GM23338 (cell line): Measurements from ENCODE around the gene NDFIP1. TPM values are rescaled to one million over a fixed set of nuclear protein-coding genes. Genes with fewer than 3 reads are reported as not detected.

Experiments used
- ATAC-seq: fragments of 200-7000 bp; cut with Tn5 transposase; 3 replicates; pipeline ENCODE4 v1.9.1; 2020
- DNase-seq: peaks from one replicate; pipeline ENCODE4 v3.0.0-alpha.2; 2015; ENCODE audit warnings: low spot score
- H2AFZ ChIP-seq: fragments of 200-600 bp; sonication (generic); 2 replicates; pipeline ENCODE4 v1.8.0; 2016; ENCODE audit warnings: antibody characterized with exemption, mild to moderate bottlenecking, moderate library complexity
- H3F3A ChIP-seq: fragments of 200-600 bp; sonication (generic); replicated peaks from 2 replicates; pipeline ENCODE4 v1.8.0; 2017; ENCODE audit warnings: antibody characterized with exemption, mixed run types, low read depth
- H3K27ac ChIP-seq: fragments of 200-600 bp; sonication (generic); 2 replicates; pipeline ENCODE4 v1.6.1; 2016; ENCODE audit warnings: low read depth
- H3K27me3 ChIP-seq: fragments of 200-600 bp; sonication (generic); 2 replicates; pipeline ENCODE4 v1.8.0; 2016; ENCODE audit warnings: mild to moderate bottlenecking, mixed run types, moderate library complexity; ENCODE audit not compliant: insufficient read depth
- H3K36me3 ChIP-seq: fragments of 200-600 bp; sonication (generic); 2 replicates; pipeline ENCODE4 v1.8.0; 2016; ENCODE audit warnings: mild to moderate bottlenecking; ENCODE audit not compliant: insufficient read depth
- H3K4me1 ChIP-seq: fragments of 200-600 bp; sonication (generic); 2 replicates; pipeline ENCODE4 v1.8.0; 2016; ENCODE audit warnings: mild to moderate bottlenecking, moderate library complexity; ENCODE audit not compliant: insufficient read depth
- H3K4me2 ChIP-seq: fragments of 200-600 bp; sonication (generic); 2 replicates; pipeline ENCODE4 v1.7.1; 2017; ENCODE audit warnings: mixed run types
- H3K4me3 ChIP-seq: fragments of 200-600 bp; sonication (generic); 2 replicates; pipeline ENCODE4 v1.6.1; 2016; ENCODE audit warnings: mixed run types
- H3K79me2 ChIP-seq: fragments of 200-600 bp; sonication (generic); replicated peaks from 2 replicates; pipeline ENCODE4 v1.8.0; 2017; ENCODE audit warnings: mild to moderate bottlenecking; ENCODE audit not compliant: insufficient read depth
- H3K9me2 ChIP-seq: fragments of 200-600 bp; sonication (generic); 2 replicates; pipeline ENCODE4 v1.8.0; 2017; ENCODE audit not compliant: insufficient read depth
- H4K20me1 ChIP-seq: fragments of 200-600 bp; sonication (generic); replicated peaks from 2 replicates; pipeline ENCODE4 v1.8.0; 2017; ENCODE audit warnings: mild to moderate bottlenecking; ENCODE audit not compliant: insufficient read depth
- H3K27ac Mint-ChIP-seq: 2 replicates; pipeline ENCODE4 v1.8.0; 2020; ENCODE audit warnings: inconsistent platforms, mild to moderate bottlenecking, moderate library complexity, mixed read lengths
- H3K27me3 Mint-ChIP-seq: 3 replicates; pipeline ENCODE4 v1.8.0; 2022; ENCODE audit warnings: low read depth, mild to moderate bottlenecking, moderate library complexity, mixed read lengths, inconsistent platforms; ENCODE audit not compliant: insufficient read depth, poor library complexity
- H3K36me3 Mint-ChIP-seq: 3 replicates; pipeline ENCODE4 v1.8.0; 2021; ENCODE audit warnings: low read depth, mild to moderate bottlenecking, inconsistent platforms, moderate library complexity, mixed read lengths
- H3K4me1 Mint-ChIP-seq: 3 replicates; pipeline ENCODE4 v1.8.0; 2020; ENCODE audit warnings: mild to moderate bottlenecking, inconsistent platforms, mixed read lengths
- H3K4me3 Mint-ChIP-seq: 3 replicates; pipeline ENCODE4 v1.8.0; 2021; ENCODE audit warnings: moderate library complexity, mild to moderate bottlenecking, inconsistent platforms, mixed read lengths
- H3K9me3 Mint-ChIP-seq: 3 replicates; pipeline ENCODE4 v1.8.0; 2020; ENCODE audit warnings: moderate library complexity, mild to moderate bottlenecking, inconsistent platforms, mixed read lengths
- CREB1 ChIP-seq: fragments of 250-450 bp; sonication (Bioruptor Pico); IDR thresholded peaks from 2 replicates; pipeline ENCODE4 v1.5.0; 2020; ENCODE audit warnings: low read depth, mild to moderate bottlenecking, moderate library complexity
- EZH2phosphoT487 ChIP-seq: fragments of 200-600 bp; sonication (generic); IDR thresholded peaks from one replicate; pipeline ENCODE4 v1.8.1; 2018; ENCODE audit warnings: antibody characterized with exemption; ENCODE audit not compliant: unreplicated experiment
- JUNB ChIP-seq: IDR thresholded peaks from one replicate; pipeline ENCODE4 v1.6.1; 2016; ENCODE audit warnings: antibody characterized with exemption; ENCODE audit not compliant: unreplicated experiment
- NANOG ChIP-seq: IDR thresholded peaks from 2 replicates; pipeline ENCODE4 v1.6.1; 2016; ENCODE audit warnings: antibody characterized with exemption, borderline replicate concordance
- POLR2AphosphoS5 ChIP-seq: IDR thresholded peaks from 2 replicates; pipeline ENCODE4 v1.6.1; 2016; ENCODE audit warnings: antibody characterized with exemption, low read depth
- ZNF114 ChIP-seq: fragments of 250-450 bp; sonication (Bioruptor Pico); IDR thresholded peaks from 2 replicates; pipeline ENCODE4 v1.5.0; 2020; ENCODE audit warnings: mild to moderate bottlenecking, moderate library complexity
- polyA plus RNA-seq: library from polyadenylated mRNA; unstranded; fragments of >200 nt; fragmentation: Nextera tagmentation; extraction: Ambion mirVana; gene quantifications from 2 replicates; pipeline ENCODE4 v1.2.1, GENCODE V29; 2016
- total RNA-seq: library from RNA; depleted of rRNA; stranded (reverse); fragments of >200 nt; shearing (Covaris generic); gene quantifications from 2 replicates; pipeline ENCODE4 v1.2.3, GENCODE V29; 2014
- TF ChIP-seq, protein P1 (sequence below): IDR thresholded peaks from 2 replicates; pipeline ENCODE4 v1.6.1; 2016; ENCODE audit warnings: antibody characterized with exemption
- TF ChIP-seq, protein P2 (sequence below), 2 experiments: fragments of 200-600 bp in 1 of 2; sonication (generic) in 1 of 2; conservative IDR thresholded peaks; 2 replicates each; pipeline versions ENCODE4 v1.5.1 to v1.6.1; 2016 to 2017; ENCODE audit warnings: antibody characterized with exemption in 2 of 2, low read depth in 2 of 2, mild to moderate bottlenecking in 2 of 2, moderate library complexity in 1 of 2
- TF ChIP-seq, protein P3 (sequence below): fragments of 250-450 bp; sonication (Bioruptor Pico); IDR thresholded peaks from 2 replicates; pipeline ENCODE4 v1.5.0; 2020; ENCODE audit warnings: mild to moderate bottlenecking, moderate library complexity

Gene NDFIP1
- total and polyA plus RNA-seq, 2 experiments from 2014 or later, result 24.3 to 45.0 TPM

DNA sequence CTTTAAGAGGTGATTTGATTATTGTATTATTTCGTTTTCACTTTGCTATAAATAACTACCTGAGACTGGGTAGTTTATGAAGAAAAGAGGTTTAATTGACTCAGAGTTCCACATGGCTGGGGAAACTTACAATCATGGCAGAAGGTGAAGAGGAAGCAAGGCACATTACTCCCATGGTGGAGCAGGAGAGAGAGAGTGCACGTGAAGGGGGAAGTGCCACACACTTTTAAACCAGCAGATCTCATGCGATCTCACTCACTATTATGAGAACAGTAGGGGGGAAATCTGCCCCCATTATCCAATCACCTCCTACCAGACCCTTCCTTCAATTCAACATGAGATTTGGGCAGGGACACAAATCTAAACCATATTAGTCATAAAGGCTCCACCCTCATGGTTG, 36.1 kb upstream of the NDFIP1 start:
- DNase-seq, result no peak
- peaks cover 6% of the 10 kb centered on the region for H3K27me3 Mint-ChIP-seq
- 0 out of 3 replicates have a peak, but pooled peaks cover 2% of the 10 kb centered on the region for H3K4me1 Mint-ChIP-seq
- no peak overlapping the region for H2AFZ ChIP-seq
- H3K27me3 ChIP-seq, result no peaks in the 10 kb centered on the region
- H3K27ac Mint-ChIP-seq, result no peak overlapping the region
- peaks cover 6% of the 10 kb centered on the region for H3K36me3 Mint-ChIP-seq
- H3K79me2 ChIP-seq, result no peaks in the 10 kb centered on the region
- no peak for ATAC-seq
- no peak overlapping the region for H3K4me3 ChIP-seq
- H3K4me1 ChIP-seq, result no peaks in the 10 kb centered on the region
- no peaks in the 10 kb centered on the region for H3K9me2 ChIP-seq
- H3K27ac ChIP-seq, result no peak overlapping the region
- H3K9me3 Mint-ChIP-seq, result peaks cover 14% of the 10 kb centered on the region
- no peak overlapping the region for H3K4me3 Mint-ChIP-seq
- TF ChIP-seq CREB1 (CRISPR knock-in tag) (no peak), NANOG (no peak), EZH2phosphoT487 (no peak), POLR2AphosphoS5 (no peak), ZNF114 (no peak), JUNB (no peak)
- TF ChIP-seq, protein P1, sequence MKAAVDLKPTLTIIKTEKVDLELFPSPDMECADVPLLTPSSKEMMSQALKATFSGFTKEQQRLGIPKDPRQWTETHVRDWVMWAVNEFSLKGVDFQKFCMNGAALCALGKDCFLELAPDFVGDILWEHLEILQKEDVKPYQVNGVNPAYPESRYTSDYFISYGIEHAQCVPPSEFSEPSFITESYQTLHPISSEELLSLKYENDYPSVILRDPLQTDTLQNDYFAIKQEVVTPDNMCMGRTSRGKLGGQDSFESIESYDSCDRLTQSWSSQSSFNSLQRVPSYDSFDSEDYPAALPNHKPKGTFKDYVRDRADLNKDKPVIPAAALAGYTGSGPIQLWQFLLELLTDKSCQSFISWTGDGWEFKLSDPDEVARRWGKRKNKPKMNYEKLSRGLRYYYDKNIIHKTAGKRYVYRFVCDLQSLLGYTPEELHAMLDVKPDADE, result no peak
- TF ChIP-seq, protein P2, sequence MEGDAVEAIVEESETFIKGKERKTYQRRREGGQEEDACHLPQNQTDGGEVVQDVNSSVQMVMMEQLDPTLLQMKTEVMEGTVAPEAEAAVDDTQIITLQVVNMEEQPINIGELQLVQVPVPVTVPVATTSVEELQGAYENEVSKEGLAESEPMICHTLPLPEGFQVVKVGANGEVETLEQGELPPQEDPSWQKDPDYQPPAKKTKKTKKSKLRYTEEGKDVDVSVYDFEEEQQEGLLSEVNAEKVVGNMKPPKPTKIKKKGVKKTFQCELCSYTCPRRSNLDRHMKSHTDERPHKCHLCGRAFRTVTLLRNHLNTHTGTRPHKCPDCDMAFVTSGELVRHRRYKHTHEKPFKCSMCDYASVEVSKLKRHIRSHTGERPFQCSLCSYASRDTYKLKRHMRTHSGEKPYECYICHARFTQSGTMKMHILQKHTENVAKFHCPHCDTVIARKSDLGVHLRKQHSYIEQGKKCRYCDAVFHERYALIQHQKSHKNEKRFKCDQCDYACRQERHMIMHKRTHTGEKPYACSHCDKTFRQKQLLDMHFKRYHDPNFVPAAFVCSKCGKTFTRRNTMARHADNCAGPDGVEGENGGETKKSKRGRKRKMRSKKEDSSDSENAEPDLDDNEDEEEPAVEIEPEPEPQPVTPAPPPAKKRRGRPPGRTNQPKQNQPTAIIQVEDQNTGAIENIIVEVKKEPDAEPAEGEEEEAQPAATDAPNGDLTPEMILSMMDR (conservative IDR thresholded peaks at IDR 0.05; ENCODE audit: low read depth in 2 of 2), result no peak
- TF ChIP-seq, protein P3, sequence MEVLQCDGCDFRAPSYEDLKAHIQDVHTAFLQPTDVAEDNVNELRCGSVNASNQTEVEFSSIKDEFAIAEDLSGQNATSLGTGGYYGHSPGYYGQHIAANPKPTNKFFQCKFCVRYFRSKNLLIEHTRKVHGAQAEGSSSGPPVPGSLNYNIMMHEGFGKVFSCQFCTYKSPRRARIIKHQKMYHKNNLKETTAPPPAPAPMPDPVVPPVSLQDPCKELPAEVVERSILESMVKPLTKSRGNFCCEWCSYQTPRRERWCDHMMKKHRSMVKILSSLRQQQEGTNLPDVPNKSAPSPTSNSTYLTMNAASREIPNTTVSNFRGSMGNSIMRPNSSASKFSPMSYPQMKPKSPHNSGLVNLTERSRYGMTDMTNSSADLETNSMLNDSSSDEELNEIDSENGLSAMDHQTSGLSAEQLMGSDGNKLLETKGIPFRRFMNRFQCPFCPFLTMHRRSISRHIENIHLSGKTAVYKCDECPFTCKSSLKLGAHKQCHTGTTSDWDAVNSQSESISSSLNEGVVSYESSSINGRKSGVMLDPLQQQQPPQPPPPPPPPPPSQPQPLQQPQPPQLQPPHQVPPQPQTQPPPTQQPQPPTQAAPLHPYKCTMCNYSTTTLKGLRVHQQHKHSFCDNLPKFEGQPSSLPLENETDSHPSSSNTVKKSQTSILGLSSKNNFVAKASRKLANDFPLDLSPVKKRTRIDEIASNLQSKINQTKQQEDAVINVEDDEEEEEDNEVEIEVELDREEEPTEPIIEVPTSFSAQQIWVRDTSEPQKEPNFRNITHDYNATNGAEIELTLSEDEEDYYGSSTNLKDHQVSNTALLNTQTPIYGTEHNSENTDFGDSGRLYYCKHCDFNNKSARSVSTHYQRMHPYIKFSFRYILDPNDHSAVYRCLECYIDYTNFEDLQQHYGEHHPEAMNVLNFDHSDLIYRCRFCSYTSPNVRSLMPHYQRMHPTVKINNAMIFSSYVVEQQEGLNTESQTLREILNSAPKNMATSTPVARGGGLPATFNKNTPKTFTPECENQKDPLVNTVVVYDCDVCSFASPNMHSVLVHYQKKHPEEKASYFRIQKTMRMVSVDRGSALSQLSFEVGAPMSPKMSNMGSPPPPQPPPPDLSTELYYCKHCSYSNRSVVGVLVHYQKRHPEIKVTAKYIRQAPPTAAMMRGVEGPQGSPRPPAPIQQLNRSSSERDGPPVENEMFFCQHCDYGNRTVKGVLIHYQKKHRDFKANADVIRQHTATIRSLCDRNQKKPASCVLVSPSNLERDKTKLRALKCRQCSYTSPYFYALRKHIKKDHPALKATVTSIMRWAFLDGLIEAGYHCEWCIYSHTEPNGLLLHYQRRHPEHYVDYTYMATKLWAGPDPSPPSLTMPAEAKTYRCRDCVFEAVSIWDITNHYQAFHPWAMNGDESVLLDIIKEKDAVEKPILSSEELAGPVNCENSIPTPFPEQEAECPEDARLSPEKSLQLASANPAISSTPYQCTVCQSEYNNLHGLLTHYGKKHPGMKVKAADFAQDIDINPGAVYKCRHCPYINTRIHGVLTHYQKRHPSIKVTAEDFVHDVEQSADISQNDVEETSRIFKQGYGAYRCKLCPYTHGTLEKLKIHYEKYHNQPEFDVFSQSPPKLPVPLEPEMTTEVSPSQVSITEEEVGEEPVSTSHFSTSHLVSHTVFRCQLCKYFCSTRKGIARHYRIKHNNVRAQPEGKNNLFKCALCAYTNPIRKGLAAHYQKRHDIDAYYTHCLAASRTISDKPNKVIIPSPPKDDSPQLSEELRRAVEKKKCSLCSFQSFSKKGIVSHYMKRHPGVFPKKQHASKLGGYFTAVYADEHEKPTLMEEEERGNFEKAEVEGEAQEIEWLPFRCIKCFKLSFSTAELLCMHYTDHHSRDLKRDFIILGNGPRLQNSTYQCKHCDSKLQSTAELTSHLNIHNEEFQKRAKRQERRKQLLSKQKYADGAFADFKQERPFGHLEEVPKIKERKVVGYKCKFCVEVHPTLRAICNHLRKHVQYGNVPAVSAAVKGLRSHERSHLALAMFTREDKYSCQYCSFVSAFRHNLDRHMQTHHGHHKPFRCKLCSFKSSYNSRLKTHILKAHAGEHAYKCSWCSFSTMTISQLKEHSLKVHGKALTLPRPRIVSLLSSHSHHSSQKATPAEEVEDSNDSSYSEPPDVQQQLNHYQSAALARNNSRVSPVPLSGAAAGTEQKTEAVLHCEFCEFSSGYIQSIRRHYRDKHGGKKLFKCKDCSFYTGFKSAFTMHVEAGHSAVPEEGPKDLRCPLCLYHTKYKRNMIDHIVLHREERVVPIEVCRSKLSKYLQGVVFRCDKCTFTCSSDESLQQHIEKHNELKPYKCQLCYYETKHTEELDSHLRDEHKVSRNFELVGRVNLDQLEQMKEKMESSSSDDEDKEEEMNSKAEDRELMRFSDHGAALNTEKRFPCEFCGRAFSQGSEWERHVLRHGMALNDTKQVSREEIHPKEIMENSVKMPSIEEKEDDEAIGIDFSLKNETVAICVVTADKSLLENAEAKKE (CRISPR knock-in tag), result no peak
- H3K36me3 ChIP-seq, result no peaks in the 10 kb centered on the region
- no peaks in the 10 kb centered on the region for H4K20me1 ChIP-seq
- H3F3A ChIP-seq, result no peaks in the 10 kb centered on the region
- no peak overlapping the region for H3K4me2 ChIP-seq
